ENCODE measurements around the gene GARRE1. TPM values are rescaled to one million over a fixed set of nuclear protein-coding genes. Genes with fewer than 3 reads are reported as not detected.
A peak's percentile ranks its signal among the peaks of the same experiment; 100 is the strongest.

Gene GARRE1
- total and polyA plus RNA-seq, 2 of the 13 experiments (the other 11 are each of a cell fraction or from before 2014, with no cell fraction given), result 8.0 to 11.7 TPM

- WGBS (ENCODE audit: low lambda C conversion rate), result 63% methylated on average over 2 of the region's 2 CpGs
- CTCF ChIA-PET (ENCODE audit: low intra/inter-chr PET ratio, low total read pairs), result no interaction called here
- TF ChIP-seq TFE3 (CRISPR knock-in tag; IDR thresholded peaks at IDR 0.05) (no peak), CREB3 (CRISPR knock-in tag; IDR thresholded peaks at IDR 0.05) (no peak), NCOA5 (CRISPR knock-in tag; IDR thresholded peaks at IDR 0.05) (no peak), ZNF44 (CRISPR knock-in tag; IDR thresholded peaks at IDR 0.05) (no peak), KAT2B (IDR thresholded peaks at IDR 0.05; ENCODE audit: borderline replicate concordance, low read depth, low read length) (no peak), ZNF326 (CRISPR knock-in tag; IDR thresholded peaks at IDR 0.05; ENCODE audit: borderline replicate concordance) (no peak), SP140L (CRISPR knock-in tag; IDR thresholded peaks at IDR 0.05; ENCODE audit: borderline replicate concordance) (no peak), ZNF597 (CRISPR knock-in tag; IDR thresholded peaks at IDR 0.05) (no peak), TEF (CRISPR knock-in tag; IDR thresholded peaks at IDR 0.05) (no peak)
- Histone ChIP-seq H4K20me1 (ENCODE audit: insufficient read depth, low read length) (peaks cover 7% of the 10 kb centered on the region; the same call in 1 of the 2 replicates), H3K4me2 (ENCODE audit: low read depth, low read length) (0 out of 2 replicates have a peak overlapping the region, but pooled peaks have one; percentile 70), H3K4me3 (replicated peaks in 1 of 3; ENCODE audit: insufficient read depth in 1 of 3, low read depth in 2 of 3, low read length in 3 of 3) (no peak overlapping the region), H3K27ac (ENCODE audit: extremely low read length, insufficient read depth, low read length) (peak overlapping the region; percentile 26), H3K4me1 (ENCODE audit: insufficient read depth, low read length) (peaks cover 52% of the 10 kb centered on the region), H2AFZ (ENCODE audit: low read length) (no peak overlapping the region), H3K79me2 (ENCODE audit: insufficient read depth, low read length) (peaks cover 40% of the 10 kb centered on the region), H3K9me3 (ENCODE audit: low read length) (no peaks in the 10 kb centered on the region), H3K9ac (ENCODE audit: insufficient read depth, low read depth, low read length) (no peak overlapping the region), H3K36me3 (replicated peaks in 1 of 2; ENCODE audit: control insufficient read depth in 1 of 2, insufficient read depth in 2 of 2, low read length in 2 of 2) (no peaks in the 10 kb centered on the region; a peak in 1 of 5 replicates), H3K27me3 (ENCODE audit: control insufficient read depth in 1 of 2, insufficient read depth in 2 of 2, low read length in 2 of 2) (no peaks in the 10 kb centered on the region)
- no peak for ATAC-seq
- intact Hi-C loops (cut with micrococcal nuclease; ENCODE audit: unreplicated experiment), result no loop called here
- no peak for DNase-seq (ENCODE audit: low spot score)
- in situ Hi-C loops (cut with HindIII; ENCODE audit: extremely low pct_ligation_motif_present, low pct_unique_long_range_greater_than_20kb), result no loop called here
- POLR2A ChIA-PET, result no interaction called here
- peak; percentile 21 for FAIRE-seq
- no TSS peak for BruUV-seq (replicated peaks)
Observed at GRCh38 chr19:34257559-34257924, 3.2 kb downstream of the GARRE1 start.
